A673 (cell line): ENCODE measurements around the gene MED12L. TPM values are rescaled to one million over a fixed set of nuclear protein-coding genes. Genes with fewer than 3 reads are reported as not detected.

ENCODE experiments used
- BruUV-seq: library from RNA; stranded (reverse); fragments of 400-500 nt; replicated peaks from 2 replicates; lab custom pipeline; 2021; lab: Mats Ljungman, UMichigan
- CTCF ChIA-PET: fragments of 300-600 bp; sonication (Branson Sonifier 250); formaldehyde crosslinking; loops from one replicate; lab custom pipeline; 2022; ENCODE audit warnings: antibody characterized with exemption; lab: Charles Lee
- POLR2A ChIA-PET: fragments of 300-600 bp; sonication (Branson Sonifier 250); formaldehyde crosslinking; loops from one replicate; lab custom pipeline; 2022; ENCODE audit warnings: antibody characterized with exemption; ENCODE audit not compliant: low non-redundant PET; lab: Charles Lee
- DNase-seq: peaks from one replicate; pipeline ENCODE4 v3.0.0-alpha.2; 2015; ENCODE audit warnings: low spot score
- H3K27ac ChIP-seq: fragments of 200-600 bp; sonication (generic); 2 replicates; pipeline ENCODE4 v1.5.1; 2016; ENCODE audit warnings: mixed run types, low read depth, mild to moderate bottlenecking, mixed read lengths, antibody characterized with exemption, low read length; ENCODE audit not compliant: poor library complexity, severe bottlenecking
- H3K27me3 ChIP-seq: fragments of 200-600 bp; sonication (generic); replicated peaks from 2 replicates; pipeline ENCODE4 v1.6.1; 2017; ENCODE audit warnings: mixed run types, low read depth, mild to moderate bottlenecking, mixed read lengths, antibody characterized with exemption, low read length; ENCODE audit not compliant: insufficient read depth, poor library complexity
- H3K36me3 ChIP-seq: fragments of 200-600 bp; sonication (generic); 2 replicates; pipeline ENCODE4 v1.6.1; 2016; ENCODE audit warnings: mixed run types, mild to moderate bottlenecking, mixed read lengths, antibody characterized with exemption, low read length; ENCODE audit not compliant: insufficient read depth, poor library complexity, severe bottlenecking
- H3K4me1 ChIP-seq: fragments of 200-600 bp; sonication (generic); 2 replicates; pipeline ENCODE4 v1.6.1; 2017; ENCODE audit warnings: mixed run types, mild to moderate bottlenecking, mixed read lengths, antibody characterized with exemption, low read length; ENCODE audit not compliant: insufficient read depth, poor library complexity, severe bottlenecking
- H3K4me3 ChIP-seq: fragments of 200-600 bp; sonication (generic); 2 replicates; pipeline ENCODE4 v1.5.1; 2016; ENCODE audit warnings: low read depth, mixed run types, mild to moderate bottlenecking, mixed read lengths, low read length; ENCODE audit not compliant: poor library complexity, severe bottlenecking
- H3K9me3 ChIP-seq: fragments of 200-600 bp; sonication (generic); 2 replicates; pipeline ENCODE4 v1.6.1; 2016; ENCODE audit warnings: mixed run types, low read depth, mild to moderate bottlenecking, mixed read lengths, antibody characterized with exemption, low read length; ENCODE audit not compliant: poor library complexity, severe bottlenecking
- CTCF ChIP-seq: fragments of 300-800, 200-600 bp; sonication (generic); conservative IDR thresholded peaks from 2 replicates; pipeline ENCODE4 v1.5.1; 2017; ENCODE audit warnings: low read depth, mild to moderate bottlenecking, antibody characterized with exemption, low read length, moderate library complexity, mixed read lengths
- EZH2 ChIP-seq: fragments of 200-600 bp; sonication (generic); IDR thresholded peaks from 2 replicates; pipeline ENCODE4 v1.6.1; 2017; ENCODE audit warnings: borderline replicate concordance, low read depth, mild to moderate bottlenecking, mixed read lengths, antibody characterized with exemption, low read length; ENCODE audit not compliant: poor library complexity, severe bottlenecking
- intact Hi-C: fragments of 100-400 bp; cut with micrococcal nuclease; formaldehyde crosslinking; loops from one replicate; pipeline ENCODE4 v1.10.0; 2022; ENCODE audit not compliant: unreplicated experiment
- total RNA-seq: library from RNA; stranded (reverse); gene quantifications from 2 replicates; pipeline ENCODE4 v1.2.3, GENCODE V29; 2021

The MED12L gene
- total RNA-seq, 1 experiment from 2014 or later, result 0.71 TPM

- POLR2A ChIA-PET, result interaction anchor here (0.6 kb wide), 1 partner anchor 882 kb away, joined by 3 read pairs; no protein-coding TSS in a partner anchor
- Histone ChIP-seq H3K36me3 (no peaks in the 10 kb centered on the region), H3K27me3 (no peaks in the 10 kb centered on the region), H3K27ac (no peak overlapping the region), H3K9me3 (no peaks in the 10 kb centered on the region), H3K4me1 (no peaks in the 10 kb centered on the region), H3K4me3 (no peak overlapping the region)
- BruUV-seq, result no TSS peak
- no peak for DNase-seq
- TF ChIP-seq EZH2 (no peak), CTCF (no peak)
- intact Hi-C loops, result no loop called here
- CTCF ChIA-PET, result no interaction called here
These were observed 218.3 kb downstream of the MED12L start for GRCh38 chr3:151303751-151304150.

GRCh38 chr3:151305060-151305774 is 219.8 kb downstream of the MED12L start:
- no peaks in the 10 kb centered on the region for H3K27me3 ChIP-seq
- BruUV-seq, result no TSS peak
- no peak overlapping the region for H3K4me3 ChIP-seq
- intact Hi-C loops, result no loop called here
- TF ChIP-seq EZH2 (no peak), CTCF (no peak)
- H3K4me1 ChIP-seq, result no peaks in the 10 kb centered on the region
- no peaks in the 10 kb centered on the region for H3K36me3 ChIP-seq
- POLR2A ChIA-PET, result no interaction called here
- no peaks in the 10 kb centered on the region for H3K9me3 ChIP-seq
- H3K27ac ChIP-seq, result no peak overlapping the region
- DNase-seq, result peak; percentile 63
- CTCF ChIA-PET, result no interaction called here

- Histone ChIP-seq H3K27ac (no peak overlapping the region), H3K36me3 (no peaks in the 10 kb centered on the region), H3K4me1 (no peaks in the 10 kb centered on the region), H3K4me3 (no peak overlapping the region), H3K27me3 (no peaks in the 10 kb centered on the region), H3K9me3 (no peaks in the 10 kb centered on the region)
- intact Hi-C loops, result no loop called here
- ChIA-PET POLR2A (no interaction called here), CTCF (no interaction called here)
- TF ChIP-seq EZH2 (no peak), CTCF (no peak)
- no TSS peak for BruUV-seq
- no peak for DNase-seq
These were observed 220.3 kb downstream of the MED12L start for GRCh38 chr3:151305775-151306151.
